ENCODE data around the gene TIPRL.

- TF ChIP-seq CTCF (IDR thresholded peaks at IDR 0.05; ENCODE audit: poor library complexity) (peak; percentile 46), EZH2 (IDR thresholded peaks at IDR 0.05; ENCODE audit: borderline replicate concordance) (no peak)
Observed at GRCh38 chr1:168234846-168235547, 56.2 kb downstream of the TIPRL start.
